Ovary (tissue), 9 donors: ENCODE measurements around the gene DIP2C. TPM values are rescaled to one million over a fixed set of nuclear protein-coding genes. Genes with fewer than 3 reads are reported as not detected.
A peak's percentile ranks its signal among the peaks of the same experiment; 100 is the strongest.

Experiments used
- DNase-seq, 5 donors: peaks; one replicate each; pipeline ENCODE4 v3.0.0-alpha.2; 2019 to 2020
- H3K27ac ChIP-seq, 2 donors: fragments of 200-600 bp; one replicate each; pipeline versions ENCODE4 v1.5.1 to v1.8.0; 2019 to 2022
- H3K27me3 ChIP-seq: fragments of 200-600 bp; one replicate; pipeline ENCODE4 v1.8.0; 2022
- H3K36me3 ChIP-seq: fragments of 200-600 bp; sonication (generic); one replicate; pipeline ENCODE4 v1.5.1; 2019
- H3K4me1 ChIP-seq: one replicate; pipeline ENCODE4 v1.8.1; 2013; ENCODE audit warnings: mild to moderate bottlenecking, moderate library complexity; ENCODE audit not compliant: insufficient read depth
- H3K4me3 ChIP-seq: fragments of 200-600 bp; sonication (generic); one replicate; pipeline ENCODE4 v1.5.1; 2017
- H3K9me3 ChIP-seq, 2 donors: fragments of 200-600 bp in 1 of 2; sonication (generic) in 1 of 2; one replicate each; pipeline versions ENCODE4 v1.5.1 to v1.8.1; 2013 to 2019; ENCODE audit warnings: mild to moderate bottlenecking in 1 of 2, moderate library complexity in 1 of 2
- CTCF ChIP-seq, 3 donors: fragments of 450-650 bp in 2 of 3; fragments of 200-600 bp in 1 of 3; IDR thresholded peaks; one replicate each; pipeline versions ENCODE4 v1.5.1 to v1.8.0; 2016 to 2022; ENCODE audit warnings: antibody characterized with exemption in 3 of 3, mild to moderate bottlenecking in 1 of 3
- EP300 ChIP-seq: sonication (generic); formaldehyde crosslinking; IDR thresholded peaks from one replicate; pipeline ENCODE4 v1.6.1; 2017; ENCODE audit warnings: antibody characterized with exemption
- POLR2A ChIP-seq: fragments of 450-650 bp; IDR thresholded peaks from one replicate; pipeline ENCODE4 v1.6.1; 2017; ENCODE audit warnings: antibody characterized with exemption, mild to moderate bottlenecking, moderate library complexity
- WGBS, 3 donors: extraction: QIAGEN DNeasy Blood & Tissue Kit in 1 of 3; methylation state at CpG; one replicate each; pipeline versions ENCODE4 v1.1.5 to v1.1.7; 2013 to 2017; 5-methylcytosine and 5-hydroxymethylcytosine counted together
- intact Hi-C, 4 donors: fragments of 100-400 bp; cut with DNase I; formaldehyde crosslinking; loops; one replicate each; pipeline versions ENCODE4 v1.11.0 to v1.15.1; 2022 to 2023
- polyA plus RNA-seq, 2 donors: library from polyadenylated mRNA; stranded (reverse); fragments of 200-250 nt in 1 of 2; fragments of 350-450 nt in 1 of 2; fragmentation: Illumina TruSeq in 1 of 2; extraction: RNeasy Lipid Tissue Mini Kit (QIAGEN cat#74804) in 1 of 2; gene quantifications; one replicate each; pipeline ENCODE4 v1.2.3, GENCODE V29; 2013 to 2014
- total RNA-seq, 7 donors: library from RNA; depleted of rRNA in 2 of 7; stranded (reverse); fragments of >200 nt in 2 of 7; fragmentation: NEBNext Ultra II Directional in 3 of 7; extraction: Animal tissue kit (Norgen Biotek cat#: 25700) in 3 of 7; gene quantifications; one replicate each; pipeline versions ENCODE4 v1.1.0 to v1.2.4, GENCODE V29; 2016 to 2023
- donor health status: DM: no; HTN: no; CAD: no; lungs with moderate emphysema.
- donor health status: DM: no; HTN: no; CAD: no.
- donor health status: Bipolar disorder and iron deficiency.
- donor health status: DM: yes; HTN: yes; CAD: no.
- donor health status: DM: no; HTN: no; CAD: no.
- donor health status: DM: yes; HTN: yes; CAD: no.

DIP2C gene
- total and polyA plus RNA-seq, 9 donors, result 10.1 to 29.4 (median 22.2) TPM

- Histone ChIP-seq H3K4me3 (no peak overlapping the region), H3K27ac (no peak overlapping the region), H3K4me1 (peaks cover 8% of the 10 kb centered on the region), H3K9me3 (no peaks in the 10 kb centered on the region), H3K27me3 (no peaks in the 10 kb centered on the region), H3K36me3 (no peaks in the 10 kb centered on the region)
- peak in 1 of 5 donors; percentile 41 for DNase-seq
- no peak for TF ChIP-seq POLR2A
- no peak for TF ChIP-seq EP300
- no peak for TF ChIP-seq CTCF (IDR thresholded peaks at IDR 0.05)
- WGBS, 3 donors, result 75 to 78% (median 77%) methylated on average over 16 of the region's 16 CpGs
- intact Hi-C loops, result no loop called here
Measured at GRCh38 chr10:541750-542371, 147.6 kb downstream of the DIP2C start.

GRCh38 chr10:541041-541440 is 148.4 kb downstream of the DIP2C start:
- Histone ChIP-seq H3K4me1 (peaks cover 8% of the 10 kb centered on the region), H3K36me3 (no peaks in the 10 kb centered on the region), H3K27ac (no peak overlapping the region), H3K4me3 (no peak overlapping the region), H3K9me3 (no peaks in the 10 kb centered on the region), H3K27me3 (no peaks in the 10 kb centered on the region)
- intact Hi-C loops, result no loop called here
- WGBS, 3 donors, result 91 to 95% (median 92%) methylated on average over 12 to 13 of the region's 13 CpGs
- TF ChIP-seq EP300, result no peak
- TF ChIP-seq CTCF (IDR thresholded peaks at IDR 0.05), result no peak
- TF ChIP-seq POLR2A, result no peak
- no peak for DNase-seq

GRCh38 chr10:538895-539294 is 150.6 kb downstream of the DIP2C start:
- TF ChIP-seq POLR2A (no peak), CTCF (IDR thresholded peaks at IDR 0.05) (no peak), EP300 (no peak)
- H3K27ac ChIP-seq, result no peak overlapping the region
- no peaks in the 10 kb centered on the region for H3K9me3 ChIP-seq
- H3K27me3 ChIP-seq, result no peaks in the 10 kb centered on the region
- peaks cover 8% of the 10 kb centered on the region for H3K4me1 ChIP-seq
- H3K36me3 ChIP-seq, result no peaks in the 10 kb centered on the region
- intact Hi-C loops, result loop anchor here in 1 of 4 donors (10.0 kb wide), 1 partner anchor 146 kb away; the partner anchor contains the start of gene DIP2C
- no peak overlapping the region for H3K4me3 ChIP-seq
- DNase-seq, result no peak
- WGBS, 3 donors, result 85 to 92% (median 90%) methylated on average over 9 of the region's 9 CpGs

GRCh38 chr10:536935-537334 is 152.5 kb downstream of the DIP2C start:
- H3K27me3 ChIP-seq, result no peaks in the 10 kb centered on the region
- no peaks in the 10 kb centered on the region for H3K9me3 ChIP-seq
- 77 to 90% (median 80%) methylated on average over 5 of the region's 5 CpGs for WGBS, 3 donors
- TF ChIP-seq EP300, result no peak
- no peak for TF ChIP-seq POLR2A
- TF ChIP-seq CTCF (IDR thresholded peaks at IDR 0.05), result no peak
- DNase-seq, result no peak
- H3K36me3 ChIP-seq, result no peaks in the 10 kb centered on the region
- peaks cover 8% of the 10 kb centered on the region for H3K4me1 ChIP-seq
- intact Hi-C loops, result loop anchor here in 1 of 4 donors (10.0 kb wide), 1 partner anchor 148 kb away; the partner anchor contains the start of gene DIP2C
- H3K4me3 ChIP-seq, result no peak overlapping the region
- no peak overlapping the region for H3K27ac ChIP-seq
